HL-60 (cell line): ENCODE data around the gene TMEM222.
A peak's percentile ranks its signal among the peaks of the same experiment; 100 is the strongest.

Source experiments
- DNase-seq, 2 experiments: peaks; one replicate each; pipeline ENCODE4 v3.0.0-alpha.2; 2010 to 2020; ENCODE audit warnings: low read depth in 1 of 2, low spot score in 1 of 2
- H3K27ac ChIP-seq: fragments of 250-450 bp; sonication (Bioruptor Pico); replicated peaks from 2 replicates; pipeline ENCODE4 v1.5.1; 2020; ENCODE audit warnings: mild to moderate bottlenecking, moderate library complexity
- H3K27me3 ChIP-seq: fragments of 250-450 bp; sonication (Bioruptor Pico); 2 replicates; pipeline ENCODE4 v1.5.1; 2021; ENCODE audit warnings: mild to moderate bottlenecking, moderate library complexity; ENCODE audit not compliant: insufficient read depth, poor library complexity, severe bottlenecking
- H3K4me3 ChIP-seq: replicated peaks from 2 replicates; pipeline ENCODE4 v1.5.1; 2011; ENCODE audit warnings: mild to moderate bottlenecking, control low read depth, low read length; ENCODE audit not compliant: insufficient read depth
- CTCF ChIP-seq: IDR thresholded peaks from one replicate; pipeline ENCODE4 v1.5.1; 2011; ENCODE audit warnings: low read length, control low read depth, inconsistent platforms; ENCODE audit not compliant: insufficient read depth
- GABPA ChIP-seq: IDR thresholded peaks from 2 replicates; pipeline ENCODE4 v1.6.1; 2012; ENCODE audit warnings: low read depth
- POLR2AphosphoS5 ChIP-seq: IDR thresholded peaks from 2 replicates; pipeline ENCODE4 v1.6.1; 2012; ENCODE audit warnings: low read depth
- REST ChIP-seq: IDR thresholded peaks from 2 replicates; pipeline ENCODE4 v1.6.1; 2012; ENCODE audit warnings: low read depth; ENCODE audit not compliant: insufficient replicate concordance
- SPI1 ChIP-seq: IDR thresholded peaks from 2 replicates; pipeline ENCODE4 v1.6.1; 2012; ENCODE audit warnings: low read depth, mild to moderate bottlenecking, borderline replicate concordance

Gene TMEM222

GRCh38 chr1:27357281-27358037 lies 35.5 kb downstream of the TMEM222 start:
- peak overlapping the region; percentile 28; the same call in 1 of the 2 replicates for H3K4me3 ChIP-seq
- peaks cover 6% of the 10 kb centered on the region for H3K27me3 ChIP-seq
- peak; percentile 65 to 84 for DNase-seq
- peak overlapping the region; percentile 40 for H3K27ac ChIP-seq
- TF ChIP-seq CTCF (peak; percentile 91), SPI1 (no peak)

- TF ChIP-seq POLR2AphosphoS5, result no peak
- DNase-seq, result no peak
- H3K27ac ChIP-seq, result no peak overlapping the region
- H3K4me3 ChIP-seq, result no peak overlapping the region
- peaks cover 6% of the 10 kb centered on the region for H3K27me3 ChIP-seq
Measured at GRCh38 chr1:27358038-27358927, 36.3 kb downstream of the TMEM222 start.

- peaks cover 6% of the 10 kb centered on the region for H3K27me3 ChIP-seq
- H3K27ac ChIP-seq, result no peak overlapping the region
Measured at GRCh38 chr1:27358928-27359313, 37.0 kb downstream of the TMEM222 start.

More at GRCh38 chr1:27358928-27359313, 37.0 kb downstream of the TMEM222 start:
- DNase-seq, result no peak
- no peak overlapping the region for H3K4me3 ChIP-seq
- no peak for TF ChIP-seq REST
- no peak for TF ChIP-seq POLR2AphosphoS5
- no peak for TF ChIP-seq SPI1
- TF ChIP-seq CTCF, result no peak
- TF ChIP-seq GABPA, result no peak
